ENCODE results near the gene ZBTB3. TPM values are rescaled to one million over a fixed set of nuclear protein-coding genes. Genes with fewer than 3 reads are reported as not detected.
A peak's percentile ranks its signal among the peaks of the same experiment; 100 is the strongest.

Gene ZBTB3
- total RNA-seq, 1 experiment from 2014 or later: 82.3 TPM

DNA sequence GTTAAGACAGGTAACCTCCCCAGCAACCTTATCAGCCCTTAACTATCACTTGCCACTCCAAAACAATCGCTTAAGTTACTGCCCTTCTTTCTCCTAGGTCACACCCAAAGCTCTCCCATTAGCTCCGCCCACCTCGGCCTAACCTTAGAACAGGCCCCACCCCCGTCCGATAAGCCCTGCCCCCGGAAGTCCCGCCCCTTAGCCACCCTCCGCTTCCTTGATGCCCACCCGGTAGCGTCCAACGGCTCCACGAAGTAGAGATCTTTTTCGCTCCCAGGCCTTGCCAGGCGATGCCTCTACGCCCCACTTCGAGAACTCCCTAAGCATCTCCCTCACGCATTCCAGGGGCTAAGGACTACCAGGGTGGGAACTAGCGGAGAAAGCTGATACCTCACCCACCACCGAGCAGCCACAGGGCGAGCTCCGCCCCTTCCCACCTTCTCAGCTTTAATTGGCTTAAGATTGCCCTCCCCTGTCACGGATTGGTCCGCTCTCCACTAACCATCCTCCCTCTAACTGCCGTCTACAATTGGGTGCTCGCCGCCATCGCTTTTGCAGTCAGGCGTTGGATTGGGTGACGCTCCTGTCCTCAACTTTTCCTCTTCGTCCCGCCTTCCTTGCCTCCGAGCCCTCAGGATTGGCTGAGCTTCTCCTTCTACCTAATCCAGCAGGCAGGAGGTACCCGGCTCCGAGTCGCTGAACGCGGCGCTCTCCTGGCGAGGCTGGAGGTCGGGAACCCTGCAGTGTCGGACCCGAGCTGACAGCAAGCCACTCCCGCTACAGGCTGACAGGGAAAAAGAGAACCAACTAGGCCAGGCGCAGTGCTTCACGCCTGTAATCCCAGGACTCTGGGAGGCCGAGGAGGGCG lies at the start of gene ZBTB3 (continued):
- 0 out of 2 replicates have a peak, but pooled peaks have one; percentile 7 for TF ChIP-seq FOXP1 (CRISPR knock-in tag; IDR thresholded peaks at IDR 0.05; ENCODE audit: borderline replicate concordance)
- no peak for TF ChIP-seq GABPB1 (CRISPR knock-in tag; IDR thresholded peaks at IDR 0.05)
- no peak; the same call in 1 of the 2 replicates for TF ChIP-seq CREB1 (CRISPR knock-in tag; IDR thresholded peaks at IDR 0.05)
- TF ChIP-seq, protein P1, sequence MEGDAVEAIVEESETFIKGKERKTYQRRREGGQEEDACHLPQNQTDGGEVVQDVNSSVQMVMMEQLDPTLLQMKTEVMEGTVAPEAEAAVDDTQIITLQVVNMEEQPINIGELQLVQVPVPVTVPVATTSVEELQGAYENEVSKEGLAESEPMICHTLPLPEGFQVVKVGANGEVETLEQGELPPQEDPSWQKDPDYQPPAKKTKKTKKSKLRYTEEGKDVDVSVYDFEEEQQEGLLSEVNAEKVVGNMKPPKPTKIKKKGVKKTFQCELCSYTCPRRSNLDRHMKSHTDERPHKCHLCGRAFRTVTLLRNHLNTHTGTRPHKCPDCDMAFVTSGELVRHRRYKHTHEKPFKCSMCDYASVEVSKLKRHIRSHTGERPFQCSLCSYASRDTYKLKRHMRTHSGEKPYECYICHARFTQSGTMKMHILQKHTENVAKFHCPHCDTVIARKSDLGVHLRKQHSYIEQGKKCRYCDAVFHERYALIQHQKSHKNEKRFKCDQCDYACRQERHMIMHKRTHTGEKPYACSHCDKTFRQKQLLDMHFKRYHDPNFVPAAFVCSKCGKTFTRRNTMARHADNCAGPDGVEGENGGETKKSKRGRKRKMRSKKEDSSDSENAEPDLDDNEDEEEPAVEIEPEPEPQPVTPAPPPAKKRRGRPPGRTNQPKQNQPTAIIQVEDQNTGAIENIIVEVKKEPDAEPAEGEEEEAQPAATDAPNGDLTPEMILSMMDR (IDR thresholded peaks at IDR 0.05): no peak

DNA sequence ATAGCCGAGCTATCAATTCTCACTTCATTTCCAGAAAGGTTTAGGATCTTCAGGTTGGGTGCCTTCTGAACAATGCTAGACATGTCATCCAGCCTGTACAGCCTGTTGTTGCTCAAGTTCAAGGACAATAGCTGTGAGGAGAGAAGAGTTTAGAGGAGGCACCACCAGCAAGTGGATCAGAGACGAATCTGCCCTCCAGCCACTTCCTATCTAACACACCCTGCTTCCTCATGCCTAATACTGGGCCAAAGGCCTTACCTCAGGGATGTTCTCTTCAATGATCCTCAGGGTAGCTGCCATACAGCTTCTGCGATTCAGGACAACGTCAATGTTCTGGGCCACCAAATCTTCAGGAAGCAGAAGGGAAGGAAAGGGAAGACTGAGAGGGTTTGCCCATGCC lies 47.1 kb upstream of the ZBTB3 start:
- Mint-ChIP-seq H3K9me3 (no peaks in the 10 kb centered on the region), H3K27ac (no peak overlapping the region)

More for the DNA sequence above, 47.1 kb upstream of the ZBTB3 start:
- ATAC-seq (no peak), DNase-seq (ENCODE audit: low spot score) (no peak)
- no peak overlapping the region for H3K4me3 Mint-ChIP-seq
- ChIA-PET POLR2A (no interaction called here), CTCF (no interaction called here)
- peaks cover 12% of the 10 kb centered on the region for H3K4me1 Mint-ChIP-seq
- peaks cover 57% of the 10 kb centered on the region for H3K36me3 Mint-ChIP-seq
- TF ChIP-seq RORB (CRISPR knock-in tag; IDR thresholded peaks at IDR 0.05) (no peak), EMX1 (CRISPR knock-in tag; IDR thresholded peaks at IDR 0.05) (no peak), KAT7 (CRISPR knock-in tag; IDR thresholded peaks at IDR 0.05; ENCODE audit: borderline replicate concordance) (no peak), PRRX2 (CRISPR knock-in tag; IDR thresholded peaks at IDR 0.05) (no peak), ELF4 (CRISPR knock-in tag; IDR thresholded peaks at IDR 0.05; ENCODE audit: low read depth) (no peak), FOXP1 (CRISPR knock-in tag; IDR thresholded peaks at IDR 0.05; ENCODE audit: borderline replicate concordance) (no peak), GTF2I (CRISPR knock-in tag; conservative IDR thresholded peaks at IDR 0.05) (no peak), MYBL2 (CRISPR knock-in tag; IDR thresholded peaks at IDR 0.05) (no peak), OVOL2 (CRISPR knock-in tag; IDR thresholded peaks at IDR 0.05; ENCODE audit: borderline replicate concordance) (no peak), SMAD3 (CRISPR knock-in tag; IDR thresholded peaks at IDR 0.05; ENCODE audit: borderline replicate concordance) (no peak), ZNF317 (CRISPR knock-in tag; IDR thresholded peaks at IDR 0.05; ENCODE audit: borderline replicate concordance, low read depth) (no peak), ESRRA (CRISPR knock-in tag; IDR thresholded peaks at IDR 0.05; ENCODE audit: borderline replicate concordance) (no peak)
- TF ChIP-seq, protein P2, sequence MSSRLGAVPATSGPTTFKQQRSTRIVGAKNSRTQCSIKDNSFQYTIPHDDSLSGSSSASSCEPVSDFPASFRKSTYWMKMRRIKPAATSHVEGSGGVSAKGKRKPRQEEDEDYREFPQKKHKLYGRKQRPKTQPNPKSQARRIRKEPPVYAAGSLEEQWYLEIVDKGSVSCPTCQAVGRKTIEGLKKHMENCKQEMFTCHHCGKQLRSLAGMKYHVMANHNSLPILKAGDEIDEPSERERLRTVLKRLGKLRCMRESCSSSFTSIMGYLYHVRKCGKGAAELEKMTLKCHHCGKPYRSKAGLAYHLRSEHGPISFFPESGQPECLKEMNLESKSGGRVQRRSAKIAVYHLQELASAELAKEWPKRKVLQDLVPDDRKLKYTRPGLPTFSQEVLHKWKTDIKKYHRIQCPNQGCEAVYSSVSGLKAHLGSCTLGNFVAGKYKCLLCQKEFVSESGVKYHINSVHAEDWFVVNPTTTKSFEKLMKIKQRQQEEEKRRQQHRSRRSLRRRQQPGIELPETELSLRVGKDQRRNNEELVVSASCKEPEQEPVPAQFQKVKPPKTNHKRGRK (CRISPR knock-in tag; IDR thresholded peaks at IDR 0.05; ENCODE audit: borderline replicate concordance): no peak
- TF ChIP-seq, protein P3, sequence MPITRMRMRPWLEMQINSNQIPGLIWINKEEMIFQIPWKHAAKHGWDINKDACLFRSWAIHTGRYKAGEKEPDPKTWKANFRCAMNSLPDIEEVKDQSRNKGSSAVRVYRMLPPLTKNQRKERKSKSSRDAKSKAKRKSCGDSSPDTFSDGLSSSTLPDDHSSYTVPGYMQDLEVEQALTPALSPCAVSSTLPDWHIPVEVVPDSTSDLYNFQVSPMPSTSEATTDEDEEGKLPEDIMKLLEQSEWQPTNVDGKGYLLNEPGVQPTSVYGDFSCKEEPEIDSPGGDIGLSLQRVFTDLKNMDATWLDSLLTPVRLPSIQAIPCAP (CRISPR knock-in tag; IDR thresholded peaks at IDR 0.05): no peak
- TF ChIP-seq, protein P4, sequence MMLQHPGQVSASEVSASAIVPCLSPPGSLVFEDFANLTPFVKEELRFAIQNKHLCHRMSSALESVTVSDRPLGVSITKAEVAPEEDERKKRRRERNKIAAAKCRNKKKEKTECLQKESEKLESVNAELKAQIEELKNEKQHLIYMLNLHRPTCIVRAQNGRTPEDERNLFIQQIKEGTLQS (CRISPR knock-in tag; conservative IDR thresholded peaks at IDR 0.05): no peak
- TF ChIP-seq, protein P5, sequence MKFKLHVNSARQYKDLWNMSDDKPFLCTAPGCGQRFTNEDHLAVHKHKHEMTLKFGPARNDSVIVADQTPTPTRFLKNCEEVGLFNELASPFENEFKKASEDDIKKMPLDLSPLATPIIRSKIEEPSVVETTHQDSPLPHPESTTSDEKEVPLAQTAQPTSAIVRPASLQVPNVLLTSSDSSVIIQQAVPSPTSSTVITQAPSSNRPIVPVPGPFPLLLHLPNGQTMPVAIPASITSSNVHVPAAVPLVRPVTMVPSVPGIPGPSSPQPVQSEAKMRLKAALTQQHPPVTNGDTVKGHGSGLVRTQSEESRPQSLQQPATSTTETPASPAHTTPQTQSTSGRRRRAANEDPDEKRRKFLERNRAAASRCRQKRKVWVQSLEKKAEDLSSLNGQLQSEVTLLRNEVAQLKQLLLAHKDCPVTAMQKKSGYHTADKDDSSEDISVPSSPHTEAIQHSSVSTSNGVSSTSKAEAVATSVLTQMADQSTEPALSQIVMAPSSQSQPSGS (CRISPR knock-in tag; IDR thresholded peaks at IDR 0.05; ENCODE audit: borderline replicate concordance, low read depth): no peak
- TF ChIP-seq, protein P6, sequence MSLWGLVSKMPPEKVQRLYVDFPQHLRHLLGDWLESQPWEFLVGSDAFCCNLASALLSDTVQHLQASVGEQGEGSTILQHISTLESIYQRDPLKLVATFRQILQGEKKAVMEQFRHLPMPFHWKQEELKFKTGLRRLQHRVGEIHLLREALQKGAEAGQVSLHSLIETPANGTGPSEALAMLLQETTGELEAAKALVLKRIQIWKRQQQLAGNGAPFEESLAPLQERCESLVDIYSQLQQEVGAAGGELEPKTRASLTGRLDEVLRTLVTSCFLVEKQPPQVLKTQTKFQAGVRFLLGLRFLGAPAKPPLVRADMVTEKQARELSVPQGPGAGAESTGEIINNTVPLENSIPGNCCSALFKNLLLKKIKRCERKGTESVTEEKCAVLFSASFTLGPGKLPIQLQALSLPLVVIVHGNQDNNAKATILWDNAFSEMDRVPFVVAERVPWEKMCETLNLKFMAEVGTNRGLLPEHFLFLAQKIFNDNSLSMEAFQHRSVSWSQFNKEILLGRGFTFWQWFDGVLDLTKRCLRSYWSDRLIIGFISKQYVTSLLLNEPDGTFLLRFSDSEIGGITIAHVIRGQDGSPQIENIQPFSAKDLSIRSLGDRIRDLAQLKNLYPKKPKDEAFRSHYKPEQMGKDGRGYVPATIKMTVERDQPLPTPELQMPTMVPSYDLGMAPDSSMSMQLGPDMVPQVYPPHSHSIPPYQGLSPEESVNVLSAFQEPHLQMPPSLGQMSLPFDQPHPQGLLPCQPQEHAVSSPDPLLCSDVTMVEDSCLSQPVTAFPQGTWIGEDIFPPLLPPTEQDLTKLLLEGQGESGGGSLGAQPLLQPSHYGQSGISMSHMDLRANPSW (CRISPR knock-in tag; conservative IDR thresholded peaks at IDR 0.05; ENCODE audit: low read depth): no peak
- TF ChIP-seq, protein P7, sequence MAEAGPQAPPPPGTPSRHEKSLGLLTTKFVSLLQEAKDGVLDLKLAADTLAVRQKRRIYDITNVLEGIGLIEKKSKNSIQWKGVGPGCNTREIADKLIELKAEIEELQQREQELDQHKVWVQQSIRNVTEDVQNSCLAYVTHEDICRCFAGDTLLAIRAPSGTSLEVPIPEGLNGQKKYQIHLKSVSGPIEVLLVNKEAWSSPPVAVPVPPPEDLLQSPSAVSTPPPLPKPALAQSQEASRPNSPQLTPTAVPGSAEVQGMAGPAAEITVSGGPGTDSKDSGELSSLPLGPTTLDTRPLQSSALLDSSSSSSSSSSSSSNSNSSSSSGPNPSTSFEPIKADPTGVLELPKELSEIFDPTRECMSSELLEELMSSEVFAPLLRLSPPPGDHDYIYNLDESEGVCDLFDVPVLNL (CRISPR knock-in tag; IDR thresholded peaks at IDR 0.05; ENCODE audit: borderline replicate concordance, low read depth): no peak
- no peaks in the 10 kb centered on the region for H3K27me3 Mint-ChIP-seq (ENCODE audit: low read depth)

Measured in WTC11 (cell line).